Fibroblast of mammary gland (primary cell): Measurements from ENCODE around the gene MSX2.

Experiments used
- DNase-seq: peaks from one replicate; pipeline ENCODE4 v3.0.0-alpha.2; 2010; ENCODE audit warnings: low read depth
- H3K4me3 ChIP-seq: 2 replicates; pipeline ENCODE4 v1.5.1; 2011; ENCODE audit warnings: low read depth, mild to moderate bottlenecking, low read length, moderate library complexity; ENCODE audit not compliant: control insufficient read depth
- CTCF ChIP-seq: conservative IDR thresholded peaks from 2 replicates; pipeline ENCODE4 v1.5.1; 2011; ENCODE audit warnings: low read depth, low read length, inconsistent platforms; ENCODE audit not compliant: control insufficient read depth, insufficient read depth

The MSX2 gene

DNA sequence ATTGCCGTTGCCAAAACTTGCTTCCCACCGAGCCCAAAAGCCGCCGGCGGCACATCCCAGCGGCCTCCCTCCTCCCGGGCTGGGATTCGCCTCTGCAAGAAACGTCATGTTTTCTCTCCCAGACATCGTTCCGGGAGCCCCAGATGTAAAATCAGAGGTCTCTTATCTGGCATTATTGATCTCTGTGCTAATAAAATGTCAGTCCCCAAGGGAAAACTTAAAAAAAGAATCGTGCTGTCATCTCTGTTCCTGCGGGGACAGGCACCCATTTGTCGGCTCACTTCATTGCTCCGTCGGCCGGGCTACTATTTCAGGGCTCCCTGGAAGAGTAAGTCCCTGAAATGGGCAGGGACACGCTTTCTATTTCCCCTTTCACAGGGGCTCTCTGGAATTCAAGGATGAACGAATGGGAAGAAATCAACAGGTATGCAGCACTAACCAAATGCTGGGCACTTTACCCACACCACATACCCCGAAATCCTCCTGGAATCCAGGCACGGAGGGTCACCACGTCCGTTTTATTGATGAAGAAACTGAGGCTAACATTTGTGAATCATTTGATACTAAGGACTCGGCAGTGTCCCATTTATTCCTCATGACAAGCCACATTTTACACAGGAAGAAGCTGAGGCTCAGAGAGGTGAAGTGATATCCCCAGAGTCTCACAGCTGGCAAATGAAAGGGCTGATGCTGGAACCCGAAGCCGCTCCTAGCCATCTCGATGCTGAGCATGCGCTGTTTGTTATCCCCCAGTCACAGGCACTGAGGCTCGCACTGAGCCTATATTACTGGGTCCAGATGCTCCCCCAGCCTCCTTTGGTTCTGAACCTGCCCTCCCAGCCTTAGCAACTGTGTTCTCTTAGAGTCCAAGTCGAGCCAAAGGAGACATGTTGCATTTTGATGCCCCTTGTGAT lies 35.7 kb upstream of the MSX2 start:
- no peak for DNase-seq
- no peak overlapping the region for H3K4me3 ChIP-seq
- TF ChIP-seq CTCF = no peak

DNA sequence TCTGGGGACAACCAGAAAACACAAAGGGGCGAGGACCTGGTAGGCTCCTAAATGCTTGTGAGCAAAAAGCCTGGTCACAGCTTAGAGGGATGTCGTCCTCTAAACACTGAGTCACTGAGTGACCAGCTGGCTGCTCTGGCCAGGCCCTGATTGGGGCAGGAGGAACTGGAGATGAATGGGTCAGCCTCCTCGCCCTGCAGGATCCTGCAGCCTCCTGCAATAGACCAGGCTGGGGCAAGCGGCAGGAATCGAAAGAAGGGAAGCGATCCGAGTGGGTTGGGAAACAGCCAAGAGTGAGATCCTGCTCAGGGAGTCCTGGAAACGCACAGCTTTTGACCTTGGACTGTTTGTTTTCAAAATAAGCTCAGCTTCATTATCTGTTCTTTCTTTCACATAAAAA lies 34.1 kb upstream of the MSX2 start:
- peak; percentile 30 for DNase-seq
- TF ChIP-seq CTCF = no peak
- no peak overlapping the region for H3K4me3 ChIP-seq

- TF ChIP-seq CTCF = no peak
- no peak overlapping the region for H3K4me3 ChIP-seq
- no peak for DNase-seq
Observed at GRCh38 chr5:174692381-174692780, 32.0 kb upstream of the MSX2 start.

DNA sequence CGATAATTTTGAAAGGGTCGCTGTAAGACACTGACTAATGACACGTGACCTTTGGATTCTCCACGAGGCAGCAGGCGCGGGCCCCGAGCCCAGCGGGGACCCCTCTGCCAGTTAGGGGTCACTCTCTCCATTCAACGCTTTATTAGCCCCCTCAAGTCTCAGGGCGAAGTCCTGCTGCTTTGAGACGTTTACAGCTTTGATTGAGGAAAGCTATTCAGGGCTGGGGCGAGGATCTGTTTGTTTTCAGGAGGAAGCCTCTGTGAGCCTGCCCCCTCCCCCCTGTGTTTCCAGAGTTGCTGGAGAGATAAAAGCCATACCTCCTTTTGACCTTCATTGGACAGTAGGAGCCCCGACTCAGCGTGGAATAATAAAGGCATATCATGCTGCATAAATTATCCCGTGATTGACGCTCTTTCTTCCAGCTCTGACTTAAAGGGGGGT lies 31.4 kb upstream of the MSX2 start:
- TF ChIP-seq CTCF = no peak
- no peak for DNase-seq
- H3K4me3 ChIP-seq = no peak overlapping the region

DNA sequence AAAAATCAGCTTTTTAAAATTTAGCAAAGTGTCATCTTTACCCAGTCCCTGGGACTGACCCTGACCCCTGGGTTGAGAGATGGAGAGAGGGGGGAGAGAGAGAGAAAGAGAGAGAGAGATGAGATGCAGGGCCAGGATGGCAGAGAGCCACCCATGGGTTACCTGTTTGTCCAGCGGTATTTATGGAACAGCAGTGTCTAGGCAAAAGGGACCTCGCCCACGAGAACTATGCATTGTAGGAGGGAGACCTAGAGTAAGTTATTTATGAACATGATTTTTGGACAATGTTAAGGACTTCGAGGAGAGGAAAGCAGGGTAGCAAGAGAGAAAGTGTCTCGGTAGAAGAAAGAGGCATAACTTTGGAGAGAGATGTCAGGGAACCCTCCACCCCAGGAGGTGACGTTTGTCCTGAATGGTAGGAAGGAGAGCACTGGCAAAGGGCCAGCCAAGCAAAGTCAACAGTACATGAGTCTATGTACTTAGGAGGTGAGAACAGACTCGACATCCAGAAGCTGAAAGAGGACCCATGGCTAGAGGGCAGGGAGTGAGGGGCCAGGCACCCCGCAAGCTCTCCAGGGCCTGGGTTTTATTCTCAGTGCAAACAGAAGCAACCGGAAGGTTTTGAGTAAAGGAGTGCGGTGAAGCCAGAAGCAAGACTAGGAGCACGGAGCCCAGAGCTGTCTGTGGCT lies 30.5 kb upstream of the MSX2 start:
- no peak for TF ChIP-seq CTCF
- H3K4me3 ChIP-seq = no peak overlapping the region
- no peak for DNase-seq

- TF ChIP-seq CTCF = no peak
- H3K4me3 ChIP-seq = no peak overlapping the region
- DNase-seq = no peak
Observed at GRCh38 chr5:174694611-174695010, 29.8 kb upstream of the MSX2 start.
